ENCODE results near the gene SPAG6.

DNA sequence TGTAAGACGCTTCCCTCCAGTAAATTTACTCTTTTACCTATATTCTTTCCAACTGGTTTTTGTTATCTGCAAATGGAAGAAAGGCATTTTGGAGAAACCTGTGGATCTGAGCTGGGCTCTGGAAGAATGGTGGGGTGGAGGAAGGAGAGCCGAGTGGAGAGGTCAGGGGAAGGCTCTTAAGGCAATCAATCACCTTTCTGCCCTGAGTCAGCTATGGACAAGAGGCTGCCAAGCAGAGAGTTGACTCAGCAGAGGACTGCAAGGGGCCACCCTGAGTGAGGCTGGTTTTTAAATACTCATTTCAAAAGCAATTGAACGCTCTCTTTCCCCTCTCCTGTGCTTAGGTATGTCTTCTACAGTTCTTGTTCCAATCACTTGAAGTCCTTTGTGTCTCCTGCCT lies 81.8 kb downstream of the SPAG6 start:
- TF ChIP-seq EP300 (IDR thresholded peaks at IDR 0.05) (no peak), POLR2A (IDR thresholded peaks at IDR 0.05; ENCODE audit: low read depth) (no peak)
- TF ChIP-seq, protein P1, sequence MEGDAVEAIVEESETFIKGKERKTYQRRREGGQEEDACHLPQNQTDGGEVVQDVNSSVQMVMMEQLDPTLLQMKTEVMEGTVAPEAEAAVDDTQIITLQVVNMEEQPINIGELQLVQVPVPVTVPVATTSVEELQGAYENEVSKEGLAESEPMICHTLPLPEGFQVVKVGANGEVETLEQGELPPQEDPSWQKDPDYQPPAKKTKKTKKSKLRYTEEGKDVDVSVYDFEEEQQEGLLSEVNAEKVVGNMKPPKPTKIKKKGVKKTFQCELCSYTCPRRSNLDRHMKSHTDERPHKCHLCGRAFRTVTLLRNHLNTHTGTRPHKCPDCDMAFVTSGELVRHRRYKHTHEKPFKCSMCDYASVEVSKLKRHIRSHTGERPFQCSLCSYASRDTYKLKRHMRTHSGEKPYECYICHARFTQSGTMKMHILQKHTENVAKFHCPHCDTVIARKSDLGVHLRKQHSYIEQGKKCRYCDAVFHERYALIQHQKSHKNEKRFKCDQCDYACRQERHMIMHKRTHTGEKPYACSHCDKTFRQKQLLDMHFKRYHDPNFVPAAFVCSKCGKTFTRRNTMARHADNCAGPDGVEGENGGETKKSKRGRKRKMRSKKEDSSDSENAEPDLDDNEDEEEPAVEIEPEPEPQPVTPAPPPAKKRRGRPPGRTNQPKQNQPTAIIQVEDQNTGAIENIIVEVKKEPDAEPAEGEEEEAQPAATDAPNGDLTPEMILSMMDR (IDR thresholded peaks at IDR 0.05), result no peak
